Activated T-cell treated with anti-CD3 and anti-CD28 coated beads, Interleukin-2, amount 50 U/mL, for 24 hours (primary cell): Measurements from ENCODE around the gene PLEKHA8.

Experiments
- DNase-seq: peaks from one replicate; pipeline ENCODE4 v3.0.0-alpha.2; 2020
- H3K27ac Mint-ChIP-seq: 2 replicates; pipeline ENCODE4 v1.8.0; 2020; ENCODE audit warnings: mild to moderate bottlenecking, mixed read lengths
- H3K27me3 Mint-ChIP-seq: 2 replicates; pipeline ENCODE4 v1.8.0; 2020; ENCODE audit warnings: mixed read lengths
- H3K36me3 Mint-ChIP-seq: 2 replicates; pipeline ENCODE4 v1.8.0; 2020; ENCODE audit warnings: low read depth, mixed read lengths
- H3K4me1 Mint-ChIP-seq: 2 replicates; pipeline ENCODE4 v1.8.0; 2020; ENCODE audit warnings: low read depth, mixed read lengths
- H3K4me3 Mint-ChIP-seq: 2 replicates; pipeline ENCODE4 v1.8.0; 2020; ENCODE audit warnings: mild to moderate bottlenecking, moderate library complexity, mixed read lengths
- H3K9me3 Mint-ChIP-seq: 2 replicates; pipeline ENCODE4 v1.8.0; 2020; ENCODE audit warnings: mixed read lengths

Gene PLEKHA8, protein sequence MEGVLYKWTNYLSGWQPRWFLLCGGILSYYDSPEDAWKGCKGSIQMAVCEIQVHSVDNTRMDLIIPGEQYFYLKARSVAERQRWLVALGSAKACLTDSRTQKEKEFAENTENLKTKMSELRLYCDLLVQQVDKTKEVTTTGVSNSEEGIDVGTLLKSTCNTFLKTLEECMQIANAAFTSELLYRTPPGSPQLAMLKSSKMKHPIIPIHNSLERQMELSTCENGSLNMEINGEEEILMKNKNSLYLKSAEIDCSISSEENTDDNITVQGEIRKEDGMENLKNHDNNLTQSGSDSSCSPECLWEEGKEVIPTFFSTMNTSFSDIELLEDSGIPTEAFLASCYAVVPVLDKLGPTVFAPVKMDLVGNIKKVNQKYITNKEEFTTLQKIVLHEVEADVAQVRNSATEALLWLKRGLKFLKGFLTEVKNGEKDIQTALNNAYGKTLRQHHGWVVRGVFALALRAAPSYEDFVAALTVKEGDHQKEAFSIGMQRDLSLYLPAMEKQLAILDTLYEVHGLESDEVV

DNA sequence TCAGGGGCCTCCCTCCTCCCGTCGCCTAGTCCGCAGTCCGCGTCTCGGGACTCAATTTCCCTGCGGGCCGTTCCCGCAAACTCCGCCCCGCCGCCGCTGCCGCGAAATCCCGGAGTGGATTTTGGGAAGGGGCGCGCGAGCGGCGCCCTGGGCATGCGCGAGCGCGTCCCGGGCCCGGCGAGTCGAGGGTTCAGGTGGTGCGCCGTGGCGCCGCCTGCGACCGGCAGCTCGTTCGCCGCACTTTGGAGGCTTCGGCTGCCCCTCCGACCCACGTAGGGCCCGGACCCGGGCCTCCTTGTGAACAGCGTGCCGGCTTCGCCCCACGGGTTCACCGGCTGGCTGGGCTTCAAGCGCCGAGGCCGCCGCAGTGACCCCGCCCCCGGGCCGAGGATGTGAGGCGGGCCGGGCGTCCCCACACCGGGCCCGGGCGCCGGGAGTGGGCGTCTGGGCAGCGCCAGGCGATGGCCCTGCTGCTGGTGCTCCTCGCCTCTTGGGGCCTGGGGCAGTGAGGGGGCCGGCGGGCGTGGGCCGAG is at the start of gene PLEKHA8:
TSS of gene PLEKHA8 (plus strand) at position 197 of the 533 bp plus-strand sequence. CDS start 351 bp downstream, outside the sequence.
- Mint-ChIP-seq H3K27me3 (no peaks in the 10 kb centered on the region), H3K27ac (peak within 1 kb of the TSS; percentile 94), H3K9me3 (no peaks in the 10 kb centered on the region), H3K4me3 (no peak within 1 kb of the TSS), H3K4me1 (peaks cover 40% of the 10 kb centered on the region), H3K36me3 (peaks cover 20% of the 10 kb centered on the region)
- peak; percentile 98 for DNase-seq

DNA sequence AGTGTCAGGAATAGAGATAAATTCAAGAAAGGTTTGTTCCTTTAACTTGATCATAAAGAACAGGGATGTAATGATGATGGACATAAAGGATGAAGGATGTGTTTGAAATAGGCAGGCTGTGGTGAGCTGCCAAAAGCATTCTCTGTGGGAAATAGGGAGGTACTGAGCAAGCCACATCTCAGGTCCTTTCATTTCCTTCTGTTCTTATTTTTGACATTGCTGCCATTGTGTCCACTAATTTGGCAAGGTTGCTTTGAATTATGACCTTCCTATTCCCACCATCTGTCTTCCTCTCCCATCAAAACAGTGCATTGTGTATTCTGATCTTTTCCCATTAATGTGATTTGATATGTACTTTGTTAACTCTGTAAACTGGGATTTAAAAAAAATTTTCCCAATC is 48.1 kb upstream of the PLEKHA8 start:
- Mint-ChIP-seq H3K36me3 (no peaks in the 10 kb centered on the region), H3K27ac (no peak overlapping the region), H3K4me3 (no peak overlapping the region), H3K9me3 (no peaks in the 10 kb centered on the region), H3K27me3 (peaks cover 16% of the 10 kb centered on the region), H3K4me1 (no peaks in the 10 kb centered on the region)
- no peak for DNase-seq

DNA sequence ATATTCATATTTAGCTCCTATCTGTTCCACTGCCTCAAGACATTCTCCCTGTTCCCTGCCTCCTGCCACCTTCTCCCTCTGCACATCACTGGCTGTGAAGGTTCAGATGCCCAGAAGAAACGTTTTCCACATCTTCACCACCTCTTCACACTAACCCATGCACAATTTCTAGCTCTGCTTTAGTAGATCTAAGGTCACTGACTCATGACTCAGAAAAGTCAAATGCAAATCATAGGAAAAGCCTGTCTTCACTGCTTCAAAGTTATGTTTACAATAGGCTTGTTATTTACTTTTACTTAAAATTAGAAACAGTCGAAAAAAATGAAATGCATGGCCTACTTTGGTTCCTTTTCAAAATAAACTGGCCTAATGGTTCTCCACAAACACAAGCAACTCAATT is 41.1 kb upstream of the PLEKHA8 start:
- no peak overlapping the region for H3K27ac Mint-ChIP-seq
- no peak for DNase-seq
- no peaks in the 10 kb centered on the region for H3K36me3 Mint-ChIP-seq
- no peak overlapping the region for H3K4me3 Mint-ChIP-seq
- no peaks in the 10 kb centered on the region for H3K9me3 Mint-ChIP-seq
- peaks cover 19% of the 10 kb centered on the region for H3K4me1 Mint-ChIP-seq
- peaks cover 53% of the 10 kb centered on the region for H3K27me3 Mint-ChIP-seq

DNA sequence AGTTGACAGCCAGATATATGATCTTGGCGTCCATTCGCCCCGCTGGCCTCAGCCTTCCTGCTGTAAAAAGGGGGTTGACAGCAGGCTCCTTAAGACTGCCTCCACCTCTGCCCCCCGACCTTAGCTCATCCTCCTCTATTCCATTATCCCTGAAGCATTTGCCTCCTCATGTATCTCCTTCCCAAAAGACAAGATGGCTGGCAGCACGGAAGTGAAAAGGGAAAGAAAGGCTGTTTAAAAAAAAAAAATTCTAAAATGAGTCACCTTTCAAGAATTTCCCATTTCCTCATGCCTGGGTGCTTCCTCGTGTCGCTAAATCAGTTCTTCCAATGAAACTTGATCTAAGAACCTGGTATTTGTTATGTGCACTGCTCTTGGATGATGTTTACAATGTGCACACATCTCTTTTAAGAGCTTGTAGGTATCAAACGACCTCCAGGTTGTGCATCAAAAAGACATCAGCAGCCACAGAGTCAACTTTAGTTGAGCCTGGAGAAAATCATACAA is 40.3 kb upstream of the PLEKHA8 start:
- peak overlapping the region; percentile 48 for H3K27ac Mint-ChIP-seq
- DNase-seq = no peak
- peaks cover 58% of the 10 kb centered on the region for H3K27me3 Mint-ChIP-seq
- H3K9me3 Mint-ChIP-seq = peaks cover 5% of the 10 kb centered on the region
- H3K36me3 Mint-ChIP-seq = no peaks in the 10 kb centered on the region
- peaks cover 19% of the 10 kb centered on the region for H3K4me1 Mint-ChIP-seq
- H3K4me3 Mint-ChIP-seq = peak overlapping the region; percentile 74

DNA sequence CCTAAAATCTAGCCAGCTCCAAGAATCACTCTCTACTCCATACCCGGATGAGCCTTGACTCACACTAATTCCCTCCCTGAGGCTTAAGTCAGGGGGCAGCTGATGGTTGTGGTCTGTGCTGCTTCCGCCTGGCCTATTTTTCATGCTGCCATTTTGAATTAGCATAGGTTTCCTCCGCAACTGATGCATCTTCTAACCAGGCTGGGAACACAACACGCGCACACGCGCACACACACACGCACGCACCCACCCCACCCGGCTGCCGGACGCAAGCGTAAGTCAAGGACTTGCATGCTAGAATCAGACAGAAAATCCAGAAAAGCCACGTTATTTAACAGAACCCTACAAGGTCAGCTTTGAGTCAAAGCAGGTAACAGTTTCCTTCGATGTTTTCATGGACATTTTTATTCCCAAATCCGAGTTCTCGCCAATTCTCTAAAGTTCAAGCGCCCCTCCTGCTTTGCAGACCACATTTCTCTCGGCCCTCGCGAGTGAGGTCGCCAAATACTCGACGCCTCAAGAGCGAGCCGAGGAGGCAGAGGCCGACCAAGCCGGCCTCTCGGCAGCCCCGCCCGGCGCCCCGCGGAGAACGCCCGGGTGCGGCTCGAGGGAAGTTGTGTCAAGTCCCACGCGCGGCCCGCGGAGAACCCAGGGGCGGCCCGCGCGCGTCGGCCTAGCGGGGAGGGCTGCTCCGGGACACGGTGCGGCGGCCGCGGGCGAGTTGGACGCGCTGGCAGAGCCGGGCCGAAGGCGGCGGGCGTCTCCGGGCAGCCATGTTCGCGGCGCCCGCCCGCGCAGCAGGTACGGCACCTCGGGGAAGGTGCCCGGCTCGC is 39.6 kb upstream of the PLEKHA8 start:
- peak overlapping the region; percentile 74 for H3K4me3 Mint-ChIP-seq
- H3K27me3 Mint-ChIP-seq = peaks cover 58% of the 10 kb centered on the region
- DNase-seq = peak; percentile 51
- H3K9me3 Mint-ChIP-seq = peaks cover 5% of the 10 kb centered on the region
- no peaks in the 10 kb centered on the region for H3K36me3 Mint-ChIP-seq
- H3K27ac Mint-ChIP-seq = peak overlapping the region; percentile 48
- peaks cover 19% of the 10 kb centered on the region for H3K4me1 Mint-ChIP-seq

DNA sequence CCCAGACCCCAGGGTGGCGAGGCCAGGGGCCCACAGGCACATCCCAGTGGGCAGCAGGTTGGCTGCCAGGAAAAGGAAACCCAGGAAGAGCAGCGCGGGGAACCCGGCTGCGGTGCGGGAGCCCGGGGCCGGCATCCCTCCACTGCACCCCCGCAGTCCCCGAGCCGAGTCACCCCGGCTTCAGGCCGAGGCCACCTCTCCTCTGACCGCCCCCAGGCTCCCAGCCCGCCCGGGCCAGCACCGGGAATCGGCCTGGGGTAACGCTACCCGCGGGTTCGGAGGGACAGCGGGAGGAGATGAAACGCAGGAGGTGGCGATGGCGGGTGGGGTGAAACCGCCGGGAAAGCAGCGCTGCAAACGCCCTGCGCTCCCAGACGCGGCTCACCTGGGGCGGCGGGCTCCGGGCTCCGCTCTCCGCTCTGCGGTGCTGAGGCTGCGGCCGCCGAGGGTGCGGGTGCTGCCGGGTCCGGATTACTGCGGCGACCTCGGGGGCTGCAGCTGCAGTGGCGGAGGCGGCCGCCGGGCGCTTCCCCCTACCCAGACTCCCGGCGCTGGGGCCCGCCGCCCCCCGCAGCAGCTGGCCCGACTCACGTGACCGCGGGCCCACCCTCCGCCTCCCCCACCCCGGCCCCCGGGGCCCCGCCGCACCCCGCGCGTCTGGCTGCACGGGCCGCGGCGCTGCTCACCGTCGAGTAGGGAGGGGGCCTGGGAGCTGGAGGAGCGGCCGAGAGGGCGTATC is 38.8 kb upstream of the PLEKHA8 start, which contains the start of gene SCRN1:
TSS of gene SCRN1 (minus strand) at position 545 of the 739 bp plus-strand sequence. CDS start 20,734 bp downstream, outside the sequence.
- H3K4me1 Mint-ChIP-seq = peaks cover 19% of the 10 kb centered on the region
- H3K27ac Mint-ChIP-seq = peak within 1 kb of the TSS; percentile 59
- H3K4me3 Mint-ChIP-seq = peak within 1 kb of the TSS; percentile 74
- DNase-seq = peak; percentile 59
- H3K9me3 Mint-ChIP-seq = peaks cover 8% of the 10 kb centered on the region
- no peaks in the 10 kb centered on the region for H3K36me3 Mint-ChIP-seq
- H3K27me3 Mint-ChIP-seq = peaks cover 60% of the 10 kb centered on the region

DNA sequence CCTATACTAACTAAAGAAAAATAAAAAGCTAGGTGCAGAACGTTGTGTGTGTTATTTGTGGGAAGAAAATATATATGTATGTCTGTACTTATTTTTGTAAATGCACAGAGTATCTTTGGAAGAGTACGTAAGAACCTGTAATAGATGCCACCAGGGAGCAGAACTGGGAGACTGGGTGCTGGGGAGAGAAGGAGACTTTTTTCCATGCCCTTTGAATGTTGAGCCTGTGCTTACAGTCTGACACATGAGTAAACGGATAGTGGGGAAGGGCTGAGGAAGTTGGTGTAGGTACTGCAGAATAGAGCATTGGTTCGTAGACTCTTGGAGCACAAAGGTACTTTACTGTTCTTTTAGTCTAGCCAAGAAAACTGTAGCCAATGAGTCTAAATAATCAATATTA is 37.3 kb upstream of the PLEKHA8 start:
- Mint-ChIP-seq H3K4me1 (peaks cover 19% of the 10 kb centered on the region), H3K27ac (no peak overlapping the region), H3K4me3 (peak overlapping the region; percentile 11), H3K36me3 (no peaks in the 10 kb centered on the region), H3K27me3 (peaks cover 57% of the 10 kb centered on the region), H3K9me3 (peaks cover 8% of the 10 kb centered on the region)
- DNase-seq = no peak

DNA sequence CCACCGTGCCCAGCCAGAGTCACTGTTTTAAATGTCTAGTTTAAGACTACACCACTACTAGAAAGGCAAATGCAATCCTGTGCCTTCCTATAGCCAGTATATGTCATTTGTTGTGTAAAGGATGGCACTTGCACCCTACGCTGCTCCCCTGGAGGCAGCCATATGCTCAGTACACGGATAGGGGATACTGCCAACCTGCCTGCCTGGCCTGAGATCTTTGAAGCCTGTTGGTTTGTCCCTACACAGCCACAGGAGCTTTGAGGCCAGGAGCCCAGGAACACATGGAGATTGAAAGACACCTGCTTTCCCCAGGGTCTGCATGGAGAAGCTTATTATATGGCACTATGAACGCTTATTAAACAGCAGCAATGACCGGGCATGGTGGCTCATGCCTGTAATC is 36.3 kb upstream of the PLEKHA8 start:
- no peak overlapping the region for H3K27ac Mint-ChIP-seq
- no peak for DNase-seq
- H3K9me3 Mint-ChIP-seq = peaks cover 13% of the 10 kb centered on the region
- peaks cover 59% of the 10 kb centered on the region for H3K27me3 Mint-ChIP-seq
- H3K36me3 Mint-ChIP-seq = no peaks in the 10 kb centered on the region
- no peak overlapping the region for H3K4me3 Mint-ChIP-seq
- peaks cover 19% of the 10 kb centered on the region for H3K4me1 Mint-ChIP-seq

DNA sequence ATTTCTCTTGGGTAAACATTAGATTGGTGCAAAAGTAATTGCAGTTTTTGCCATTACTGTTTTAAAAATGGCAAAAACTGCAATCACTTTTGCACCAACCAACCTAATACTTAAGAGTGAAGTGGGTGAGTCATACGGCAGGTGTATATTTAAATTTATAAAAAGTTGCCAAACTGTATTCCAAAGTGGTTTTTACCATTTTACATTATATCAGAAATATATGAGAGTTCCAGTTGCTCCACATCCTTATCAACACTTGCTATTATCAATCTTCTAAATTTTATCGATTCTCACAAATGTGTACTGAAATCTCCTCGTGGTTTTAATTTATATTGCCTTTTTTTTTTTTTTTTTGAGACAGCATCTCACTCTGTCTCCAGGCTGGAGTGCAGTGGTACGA is 35.1 kb upstream of the PLEKHA8 start:
- Mint-ChIP-seq H3K4me1 (peaks cover 12% of the 10 kb centered on the region), H3K9me3 (peaks cover 13% of the 10 kb centered on the region), H3K4me3 (no peak overlapping the region), H3K27ac (no peak overlapping the region), H3K36me3 (no peaks in the 10 kb centered on the region), H3K27me3 (peaks cover 49% of the 10 kb centered on the region)
- no peak for DNase-seq

DNA sequence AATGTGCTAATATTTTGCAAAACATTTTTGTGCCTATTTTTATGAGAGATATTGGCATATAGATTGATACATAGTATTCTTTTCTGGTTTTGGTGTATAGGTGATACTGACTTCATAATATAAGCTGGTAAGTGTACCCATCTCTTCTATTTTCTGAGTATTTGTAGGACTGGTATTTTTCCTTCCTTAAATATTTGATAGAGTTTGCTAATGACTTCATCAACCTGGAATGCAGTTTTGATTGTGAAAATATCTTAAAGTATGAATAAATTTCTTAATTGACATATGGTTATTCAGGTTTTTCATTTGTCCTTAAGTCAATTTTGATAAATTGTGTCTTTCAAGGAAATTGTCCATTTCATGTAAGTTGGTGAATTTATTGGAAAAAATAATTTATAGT is 32.6 kb upstream of the PLEKHA8 start:
- Mint-ChIP-seq H3K36me3 (no peaks in the 10 kb centered on the region), H3K4me3 (no peak overlapping the region), H3K27me3 (peaks cover 52% of the 10 kb centered on the region), H3K27ac (no peak overlapping the region), H3K4me1 (no peaks in the 10 kb centered on the region), H3K9me3 (peaks cover 13% of the 10 kb centered on the region)
- DNase-seq = no peak

DNA sequence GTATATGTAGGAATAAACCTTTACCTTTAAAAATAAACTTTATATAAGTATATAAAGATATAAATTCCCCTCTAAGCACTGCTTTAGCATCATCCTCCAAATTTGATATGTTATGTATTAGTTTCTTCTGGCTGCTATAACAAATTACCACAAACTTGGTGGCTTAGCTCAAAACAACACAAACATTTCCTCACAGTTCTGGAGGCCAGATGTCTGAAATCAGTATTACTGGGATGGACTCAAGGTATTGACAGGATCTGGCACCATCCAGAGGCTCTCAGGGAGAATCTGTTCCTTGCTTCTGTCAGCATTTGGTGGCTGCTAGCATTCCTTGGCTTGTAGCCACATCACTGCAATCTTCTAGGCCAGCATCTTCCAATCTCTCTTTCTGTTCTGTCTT is 31.9 kb upstream of the PLEKHA8 start:
- no peak overlapping the region for H3K4me3 Mint-ChIP-seq
- peaks cover 52% of the 10 kb centered on the region for H3K27me3 Mint-ChIP-seq
- H3K9me3 Mint-ChIP-seq = peaks cover 13% of the 10 kb centered on the region
- H3K4me1 Mint-ChIP-seq = no peaks in the 10 kb centered on the region
- H3K27ac Mint-ChIP-seq = no peak overlapping the region
- no peaks in the 10 kb centered on the region for H3K36me3 Mint-ChIP-seq
- DNase-seq = no peak

DNA sequence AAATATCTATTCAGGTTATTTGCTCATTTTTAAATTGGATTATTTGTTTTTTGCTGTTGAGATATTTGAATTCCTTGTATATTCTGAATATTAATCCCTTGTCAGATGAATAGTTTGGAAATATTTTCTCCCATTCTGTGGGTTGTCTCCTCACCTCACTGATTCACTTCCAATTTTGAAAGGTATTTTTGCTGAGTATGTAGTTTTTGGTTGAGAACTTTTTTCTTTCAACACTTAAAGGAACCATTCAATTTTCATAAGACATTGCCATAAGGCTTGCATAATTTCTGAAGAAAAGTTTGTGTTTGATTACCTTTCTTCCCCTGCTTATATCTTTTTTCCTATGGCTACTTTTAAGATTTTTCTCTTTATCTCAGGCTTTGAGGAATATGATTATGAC is 29.7 kb upstream of the PLEKHA8 start:
- H3K36me3 Mint-ChIP-seq = no peaks in the 10 kb centered on the region
- H3K4me3 Mint-ChIP-seq = no peak overlapping the region
- DNase-seq = no peak
- H3K4me1 Mint-ChIP-seq = no peaks in the 10 kb centered on the region
- H3K27ac Mint-ChIP-seq = no peak overlapping the region
- H3K27me3 Mint-ChIP-seq = peaks cover 42% of the 10 kb centered on the region
- peaks cover 8% of the 10 kb centered on the region for H3K9me3 Mint-ChIP-seq

DNA sequence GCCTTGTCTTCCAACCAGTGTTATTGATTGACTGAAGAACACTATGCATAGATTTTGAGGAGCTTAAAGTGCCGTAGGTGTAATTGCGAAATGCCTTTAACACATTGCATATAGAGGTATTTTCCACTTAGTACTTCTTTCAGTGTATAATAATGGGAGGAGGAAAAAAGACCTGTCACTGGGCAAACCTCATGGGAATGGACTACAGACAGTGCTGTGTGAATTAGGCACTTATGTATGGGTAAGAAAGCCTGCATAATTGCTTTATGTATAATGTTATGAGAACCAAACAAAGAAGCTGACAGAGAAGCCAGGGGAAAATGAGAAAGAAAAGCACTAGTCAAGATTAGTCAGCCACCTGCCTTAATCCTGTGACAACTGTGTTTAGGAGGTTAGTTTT is 26.2 kb upstream of the PLEKHA8 start:
- Mint-ChIP-seq H3K4me1 (no peaks in the 10 kb centered on the region), H3K27ac (no peak overlapping the region), H3K36me3 (no peaks in the 10 kb centered on the region), H3K9me3 (no peaks in the 10 kb centered on the region), H3K27me3 (peaks cover 30% of the 10 kb centered on the region), H3K4me3 (no peak overlapping the region)
- DNase-seq = no peak

DNA sequence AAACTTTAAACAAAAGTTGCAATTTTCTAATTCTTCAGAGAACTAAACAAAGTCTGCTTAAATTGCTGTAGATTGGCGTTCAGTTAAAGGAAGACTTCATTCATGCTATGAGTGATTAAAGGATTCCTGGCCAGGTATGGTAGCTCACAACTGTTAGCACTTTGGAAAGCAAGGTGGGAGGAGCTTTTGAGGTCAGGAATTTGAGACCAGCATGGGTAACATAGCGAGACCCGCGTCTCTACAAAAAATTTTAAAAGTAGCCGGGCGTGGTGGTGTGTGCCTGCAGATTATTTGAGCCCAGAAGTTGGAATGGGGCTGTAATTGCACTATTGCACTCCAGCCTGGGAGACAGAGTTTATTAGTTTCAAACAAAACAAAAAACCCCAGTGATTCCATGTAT is 25.1 kb upstream of the PLEKHA8 start:
- Mint-ChIP-seq H3K4me3 (no peak overlapping the region), H3K9me3 (no peaks in the 10 kb centered on the region), H3K27me3 (peaks cover 29% of the 10 kb centered on the region), H3K4me1 (no peaks in the 10 kb centered on the region), H3K27ac (no peak overlapping the region), H3K36me3 (no peaks in the 10 kb centered on the region)
- no peak for DNase-seq
